GM12878 (cell line): ENCODE results near the gene SYNJ2.

Experiments used
- CTCF ChIP-seq, 3 experiments: IDR thresholded peaks in 2 of 3; conservative IDR thresholded peaks in 1 of 3; 2 replicates each; pipeline ENCODE4 v1.5.1; 2011; ENCODE audit warnings: low read depth in 3 of 3, low read length in 3 of 3, mild to moderate bottlenecking in 3 of 3, control low read depth in 2 of 3, moderate library complexity in 2 of 3, inconsistent platforms in 1 of 3, mixed read lengths in 1 of 3; ENCODE audit not compliant: control insufficient read depth in 2 of 3, insufficient read depth in 1 of 3; ENCODE audit errors: extremely low read depth in 1 of 3
- E2F8 ChIP-seq: fragments of 450-650 bp; IDR thresholded peaks from 2 replicates; pipeline ENCODE4 v1.6.1; 2018; ENCODE audit warnings: mild to moderate bottlenecking, low read depth, moderate library complexity; ENCODE audit not compliant: partially characterized antibody
- EP300 ChIP-seq, 2 experiments: fragments of 150-350 bp in 1 of 2; IDR thresholded peaks; 2 replicates each; pipeline ENCODE4 v1.6.1; 2011 to 2012; ENCODE audit warnings: low read depth in 2 of 2, low read length in 2 of 2, borderline replicate concordance in 1 of 2, improper control_type of control experiment in 1 of 2, inconsistent platforms in 1 of 2; ENCODE audit not compliant: control insufficient read depth in 1 of 2
- RBBP5 ChIP-seq: fragments of 200-600 bp; sonication (generic); conservative IDR thresholded peaks from 2 replicates; pipeline ENCODE4 v1.6.1; 2016
- RFX5 ChIP-seq: IDR thresholded peaks from 2 replicates; pipeline ENCODE4 v1.6.1; 2011; ENCODE audit warnings: low read depth, low read length, improper control_type of control experiment
- SMAD1 ChIP-seq: fragments of 450-650 bp; IDR thresholded peaks from 2 replicates; pipeline ENCODE4 v1.6.1; 2018; ENCODE audit warnings: mild to moderate bottlenecking, low read depth; ENCODE audit not compliant: partially characterized antibody
- TAF1 ChIP-seq: IDR thresholded peaks from 2 replicates; pipeline ENCODE4 v1.6.1; 2011; ENCODE audit warnings: mild to moderate bottlenecking, low read depth, low read length, borderline replicate concordance
- YBX1 ChIP-seq: fragments of 450-650 bp; IDR thresholded peaks from 2 replicates; pipeline ENCODE4 v1.6.1; 2016; ENCODE audit warnings: antibody characterized with exemption

- TF ChIP-seq EP300 (IDR thresholded peaks at IDR 0.05; ENCODE audit: borderline replicate concordance in 1 of 2, control insufficient read depth in 1 of 2, low read depth in 2 of 2, low read length in 2 of 2) (no peak), E2F8 (no peak), CTCF (IDR thresholded peaks at IDR 0.05 in 2 of 3, conservative IDR thresholded peaks at IDR 0.05 in 1 of 3; ENCODE audit: control insufficient read depth in 2 of 3, extremely low read depth in 1 of 3, insufficient read depth in 1 of 3, low read depth in 3 of 3, low read length in 3 of 3) (no peak), TAF1 (no peak), YBX1 (no peak), RFX5 (no peak), SMAD1 (no peak), RBBP5 (no peak)
Observed at GRCh38 chr6:158043008-158043407, 61.3 kb downstream of the SYNJ2 start.
